SK-N-SH (cell line): ENCODE results near the gene GPR75. TPM values are rescaled to one million over a fixed set of nuclear protein-coding genes. Genes with fewer than 3 reads are reported as not detected.

ENCODE experiments used
- CTCF ChIA-PET: fragments of 300-600, 350-600 bp; formaldehyde crosslinking; extraction: SDS; loops from one replicate; lab custom pipeline; 2021; lab: Yijun Ruan, JAX
- POLR2A ChIA-PET: fragments of 350-600 bp; sonication (Branson Sonifier 250); formaldehyde crosslinking; extraction: SDS; loops from one replicate; lab custom pipeline; 2020; ENCODE audit warnings: antibody characterized with exemption, inconsistent platforms; lab: Yijun Ruan, JAX
- DNase-seq: peaks from one replicate; pipeline ENCODE4 v3.0.0; 2012
- H2AFZ ChIP-seq: fragments of 200-600 bp; sonication (generic); 2 replicates; pipeline ENCODE4 v1.8.1; 2016; ENCODE audit warnings: antibody characterized with exemption, mild to moderate bottlenecking, low read depth
- H3F3A ChIP-seq: fragments of 200-600 bp; sonication (generic); replicated peaks from 2 replicates; pipeline ENCODE3; 2016; ENCODE audit warnings: antibody characterized with exemption, mild to moderate bottlenecking; ENCODE audit not compliant: insufficient read depth
- H3K27ac ChIP-seq, 2 experiments: fragments of 200-500 bp in 1 of 2; fragments of 200-600 bp in 1 of 2; sonication (Bioruptor generic) in 1 of 2; sonication (generic), shearing (Covaris generic) in 1 of 2; 2 replicates each; pipeline versions ENCODE4 v1.5.1 to v1.6.1; 2014 to 2016; ENCODE audit warnings: low read depth in 2 of 2, inconsistent platforms in 1 of 2, low read length in 1 of 2, mild to moderate bottlenecking in 1 of 2, mixed read lengths in 1 of 2
- H3K27me3 ChIP-seq: fragments of 200-600 bp; sonication (generic), shearing (Covaris generic); 2 replicates; pipeline ENCODE4 v1.6.1; 2016; ENCODE audit warnings: mixed run types; ENCODE audit not compliant: insufficient read depth
- H3K36me3 ChIP-seq, 2 experiments: fragments of 200-500 bp in 1 of 2; fragments of 200-600 bp in 1 of 2; sonication (Bioruptor generic) in 1 of 2; sonication (generic) in 1 of 2; replicated peaks in 1 of 2; 2 replicates each; pipeline versions ENCODE3 to v1.5.1; 2014 to 2016; ENCODE audit warnings: low read length in 1 of 2, mild to moderate bottlenecking in 1 of 2; ENCODE audit not compliant: insufficient read depth in 2 of 2, control insufficient read depth in 1 of 2
- H3K4me1 ChIP-seq, 2 experiments: fragments of 200-500 bp in 1 of 2; fragments of 200-600 bp in 1 of 2; sonication (Bioruptor generic) in 1 of 2; sonication (generic), shearing (Covaris generic) in 1 of 2; 2 replicates each; pipeline versions ENCODE4 v1.5.1 to v1.6.1; 2014 to 2016; ENCODE audit warnings: low read depth in 1 of 2, low read length in 1 of 2, mixed run types in 1 of 2; ENCODE audit not compliant: insufficient read depth in 2 of 2, control insufficient read depth in 1 of 2
- H3K4me2 ChIP-seq: fragments of 200-600 bp; sonication (generic), shearing (Covaris generic); 2 replicates; pipeline ENCODE4 v1.6.1; 2017; ENCODE audit warnings: mixed run types
- H3K4me3 ChIP-seq, 2 experiments: fragments of 200-500 bp in 1 of 2; fragments of 200-600 bp in 1 of 2; sonication (Bioruptor generic) in 1 of 2; sonication (generic), shearing (Covaris generic) in 1 of 2; 2 replicates each; pipeline versions ENCODE4 v1.5.1 to v1.8.1; 2014 to 2016; ENCODE audit warnings: low read depth in 2 of 2, inconsistent platforms in 1 of 2, low read length in 1 of 2, mild to moderate bottlenecking in 1 of 2, mixed read lengths in 1 of 2, moderate library complexity in 1 of 2
- H3K79me2 ChIP-seq: fragments of 200-600 bp; sonication (generic); 2 replicates; pipeline ENCODE4 v1.8.1; 2017; ENCODE audit warnings: mild to moderate bottlenecking; ENCODE audit not compliant: insufficient read depth
- H3K9ac ChIP-seq: fragments of 200-600 bp; sonication (generic); 2 replicates; pipeline ENCODE4 v1.6.1; 2017; ENCODE audit warnings: mixed run types
- H3K9me2 ChIP-seq: fragments of 200-600 bp; sonication (generic); 2 replicates; pipeline ENCODE4 v1.6.1; 2017; ENCODE audit warnings: mixed run types
- H3K9me3 ChIP-seq: fragments of 200-600 bp; sonication (generic); 2 replicates; pipeline ENCODE4 v1.6.1; 2017; ENCODE audit warnings: mixed run types, mild to moderate bottlenecking, moderate library complexity
- H4K20me1 ChIP-seq: fragments of 200-600 bp; sonication (generic); 2 replicates; pipeline ENCODE4 v1.6.1; 2017; ENCODE audit warnings: mild to moderate bottlenecking, mixed run types; ENCODE audit not compliant: insufficient read depth
- EZH2phosphoT487 ChIP-seq: fragments of 200-600 bp; sonication (generic); IDR thresholded peaks from 2 replicates; pipeline ENCODE4 v1.6.1; 2017; ENCODE audit warnings: low read depth, mixed run types, mild to moderate bottlenecking, antibody characterized with exemption, moderate library complexity, borderline replicate concordance
- JUND ChIP-seq: IDR thresholded peaks from 2 replicates; pipeline ENCODE4 v1.4.0; 2012
- MAX ChIP-seq: IDR thresholded peaks from 2 replicates; pipeline ENCODE4 v1.4.0; 2012; ENCODE audit warnings: low read depth
- NFIC ChIP-seq: IDR thresholded peaks from 2 replicates; pipeline ENCODE4 v1.4.0; 2012; ENCODE audit warnings: borderline replicate concordance
- REST ChIP-seq: IDR thresholded peaks from 2 replicates; pipeline ENCODE4 v1.6.1; 2012; ENCODE audit warnings: mild to moderate bottlenecking, low read depth, low read length, moderate library complexity
- USF2 ChIP-seq: fragments of 150-350 bp; IDR thresholded peaks from 2 replicates; pipeline ENCODE4 v1.6.1; 2017; ENCODE audit warnings: antibody characterized with exemption, low read length, low read depth, borderline replicate concordance
- WGBS: methylation state at CpG from one replicate; pipeline ENCODE4 v1.1.6; 2017; ENCODE audit warnings: low lambda C conversion rate; 5-methylcytosine and 5-hydroxymethylcytosine counted together
- polyA plus RNA-seq, 3 experiments: library from polyadenylated mRNA; depleted of rRNA; stranded (reverse); fragments of >200 nt; gene quantifications; 2 replicates each; pipeline ENCODE4 v1.2.3, GENCODE V29; 2012
- small RNA-seq, 7 experiments: library from RNA; depleted of rRNA; stranded (forward); fragments of <200 nt; gene quantifications; one replicate each; pipeline ENCODE3, GENCODE V24; 2012

Gene GPR75
- polyA plus RNA-seq, 1 of the 3 experiments (the other 2 are of a cell fraction) = 1.8 TPM

- Histone ChIP-seq H3K36me3 (peaks cover 77 to 80% of the 10 kb centered on the region in 2 experiments), H3K9me3 (no peaks in the 10 kb centered on the region), H3K4me1 (no peaks in the 10 kb centered on the region), H3K4me3 (no peak overlapping the region), H3F3A (no peaks in the 10 kb centered on the region), H3K9me2 (no peaks in the 10 kb centered on the region), H3K4me2 (no peak overlapping the region), H4K20me1 (no peaks in the 10 kb centered on the region), H3K27me3 (no peaks in the 10 kb centered on the region), H2AFZ (no peak overlapping the region), H3K79me2 (no peaks in the 10 kb centered on the region), H3K27ac (no peak overlapping the region), H3K9ac (no peak overlapping the region)
- CTCF ChIA-PET = no interaction called here
- WGBS = 91% methylated on average over 3 of the region's 3 CpGs
- POLR2A ChIA-PET = no interaction called here
- TF ChIP-seq REST (no peak), NFIC (no peak), MAX (no peak), JUND (no peak), EZH2phosphoT487 (no peak), USF2 (no peak)
- DNase-seq = no peak
Observed at GRCh38 chr2:53811601-53812000, 48.2 kb downstream of the GPR75 start.

Small RNA genes within 50 kb of the gene (small RNA-seq; reads per million reads assigned to genes)
- 0 to 1.1 (median 0) reads per million in 7 experiments for gene MIR3682

Other genes starting within 250 kb of the GPR75 start
- gene CHAC2, start 92.2 kb downstream of the GPR75 start, polyA plus RNA-seq (2012; rRNA removed) = 2.1 and 2.9 TPM in 2 replicates
- 16.2 and 23.3 TPM in 2 replicates for gene ASB3, start 73.0 kb downstream of the GPR75 start, polyA plus RNA-seq (2012; rRNA removed)
- 59.8 and 61.7 TPM in 2 replicates for gene ERLEC1, start 72.9 kb downstream of the GPR75 start, polyA plus RNA-seq (2012; rRNA removed)
- gene PSME4, start 111.0 kb upstream of the GPR75 start, polyA plus RNA-seq (2012; rRNA removed) = 12.8 and 16.2 TPM in 2 replicates